ENCODE results near the gene DPF3.

DPF3 gene

GRCh38 chr14:72779679-72780078 is 114.2 kb downstream of the DPF3 start:
- no peak for DNase-seq (ENCODE audit: low read depth)
- no peak overlapping the region for H3K4me3 ChIP-seq (replicated peaks; ENCODE audit: low read depth, low read length)
- TF ChIP-seq CTCF (IDR thresholded peaks at IDR 0.05; ENCODE audit: low read length, missing control alignments) = no peak

DNA sequence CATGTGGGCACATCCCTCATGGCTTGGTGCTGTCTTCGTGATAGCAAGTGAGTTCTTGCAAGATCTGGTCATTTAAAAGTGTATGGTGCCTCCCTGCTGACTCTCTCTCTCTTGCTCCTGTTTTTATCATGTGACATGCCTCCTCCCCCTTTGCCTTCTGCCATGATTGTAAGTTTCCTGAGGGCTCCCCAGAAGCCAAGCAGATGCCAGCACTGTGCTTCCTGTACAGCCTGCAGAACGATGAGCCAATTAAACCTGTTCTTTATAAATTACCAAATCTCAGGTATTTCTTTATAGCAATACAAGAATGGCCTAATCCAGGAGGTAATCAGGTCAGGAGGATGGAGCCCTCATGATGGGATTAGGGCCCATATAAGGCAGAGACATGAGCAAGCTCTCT is 116.3 kb downstream of the DPF3 start:
- no peak for TF ChIP-seq CTCF (IDR thresholded peaks at IDR 0.05; ENCODE audit: low read length, missing control alignments)
- no peak overlapping the region for H3K4me3 ChIP-seq (replicated peaks; ENCODE audit: low read depth, low read length)
- no peak for DNase-seq (ENCODE audit: low read depth)

DNA sequence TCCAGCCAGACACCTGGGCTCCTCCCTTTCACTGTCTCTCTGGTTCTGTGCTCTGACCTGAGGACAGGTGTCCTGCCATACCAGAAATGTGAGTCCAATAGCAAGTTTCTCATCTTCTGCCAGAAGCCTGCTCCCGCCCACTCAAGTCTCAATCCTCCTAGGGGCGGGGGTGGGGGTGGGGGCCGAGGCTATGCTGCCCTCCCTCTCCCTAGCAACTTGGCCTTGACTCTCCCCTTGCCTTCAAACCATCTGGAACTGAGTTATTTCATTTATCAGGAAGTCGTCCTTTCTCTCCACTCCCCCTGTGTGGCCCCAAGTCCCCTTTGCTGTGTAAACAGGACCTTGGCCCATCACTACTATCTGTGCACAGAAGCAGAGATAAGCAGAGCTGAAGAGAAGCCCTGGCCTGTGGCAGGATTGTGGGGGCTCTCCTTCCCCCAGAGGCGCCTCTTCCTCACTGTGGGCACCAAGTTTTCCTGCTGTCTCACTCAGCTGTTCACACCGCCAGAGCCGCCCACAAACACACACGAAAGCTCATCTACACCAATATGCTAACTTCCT is 117.1 kb downstream of the DPF3 start:
- no peak for DNase-seq (ENCODE audit: low read depth)
- H3K4me3 ChIP-seq (replicated peaks; ENCODE audit: low read depth, low read length) = no peak overlapping the region
- TF ChIP-seq CTCF (IDR thresholded peaks at IDR 0.05; ENCODE audit: low read length, missing control alignments) = no peak

- H3K4me3 ChIP-seq (replicated peaks; ENCODE audit: low read depth, low read length) = no peak overlapping the region
- TF ChIP-seq CTCF (IDR thresholded peaks at IDR 0.05; ENCODE audit: low read length, missing control alignments) = no peak
- DNase-seq (ENCODE audit: low read depth) = no peak
Observed at GRCh38 chr14:72775923-72776554, 117.9 kb downstream of the DPF3 start.

GRCh38 chr14:72774894-72775620 is 118.8 kb downstream of the DPF3 start:
- H3K4me3 ChIP-seq (replicated peaks; ENCODE audit: low read depth, low read length) = no peak overlapping the region
- no peak for DNase-seq (ENCODE audit: low read depth)
- TF ChIP-seq CTCF (IDR thresholded peaks at IDR 0.05; ENCODE audit: low read length, missing control alignments) = no peak

DNA sequence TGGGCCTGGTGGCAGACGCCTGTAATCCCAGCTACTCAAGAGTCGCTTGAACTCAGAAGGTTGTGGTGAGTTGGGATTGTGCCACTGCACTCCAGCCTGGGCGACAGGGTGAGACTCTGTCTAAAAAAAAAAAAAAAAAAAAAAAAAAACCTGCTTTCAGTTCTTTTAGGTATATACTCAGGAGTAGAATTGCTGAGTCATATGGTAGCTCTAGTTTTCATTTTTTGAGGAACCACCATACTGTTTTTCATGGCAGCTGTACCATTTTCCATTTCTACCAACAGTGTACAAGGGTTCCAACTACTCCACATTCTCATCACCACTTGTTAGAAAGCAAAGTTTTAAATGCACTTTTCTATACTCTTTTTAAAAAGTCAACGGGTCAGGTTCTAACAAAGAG is 119.8 kb downstream of the DPF3 start:
- no peak overlapping the region for H3K4me3 ChIP-seq (replicated peaks; ENCODE audit: low read depth, low read length)
- no peak for TF ChIP-seq CTCF (IDR thresholded peaks at IDR 0.05; ENCODE audit: low read length, missing control alignments)
- no peak for DNase-seq (ENCODE audit: low read depth)

All from fibroblast of pulmonary artery (primary cell).